Pancreas (tissue), 10 donors: Measurements from ENCODE around the gene SLC9C1. TPM values are rescaled to one million over a fixed set of nuclear protein-coding genes. Genes with fewer than 3 reads are reported as not detected.

Experiments
- ATAC-seq, 4 donors: fragments of 200-7000 bp; cut with Tn5 transposase; one replicate each; pipeline versions ENCODE4 v1.8.0 to v1.9.1; 2020; ENCODE audit warnings: mild to moderate bottlenecking in 4 of 4, moderate library complexity in 4 of 4
- DNase-seq, 6 donors: peaks; one replicate each; pipeline ENCODE4 v3.0.0-alpha.2; 2020
- FAIRE-seq: peaks from 2 replicates; lab custom pipeline; 2012; peaks lifted over from hg19 to GRCh38; lab: Jason Lieb, UNC
- H3K27ac ChIP-seq, 4 donors: fragments of 200-600 bp; sonication (generic); 1 replicate in 3 of 4; 2 replicates in 1 of 4; pipeline versions ENCODE4 v1.5.0 to v1.8.0; 2020
- H3K27me3 ChIP-seq, 4 donors: fragments of 200-600 bp; one replicate each; pipeline ENCODE4 v1.8.0; 2021
- H3K36me3 ChIP-seq, 3 donors: fragments of 200-600 bp; sonication (generic) in 1 of 3; one replicate each; pipeline versions ENCODE4 v1.5.0 to v1.8.0; 2020 to 2021
- H3K4me1 ChIP-seq, 3 donors: fragments of 200-600 bp; one replicate each; pipeline ENCODE4 v1.8.0; 2021
- H3K4me3 ChIP-seq, 4 donors: fragments of 200-600 bp; sonication (generic) in 2 of 4; one replicate each; pipeline versions ENCODE4 v1.5.0 to v1.8.0; 2020 to 2021
- H3K9me3 ChIP-seq, 4 donors: fragments of 200-600 bp; one replicate each; pipeline ENCODE4 v1.8.0; 2021
- WGBS, 2 donors: extraction: QIAGEN DNeasy Blood & Tissue Kit; methylation state at CpG; one replicate each; pipeline ENCODE4 v1.1.7; 2013; 5-methylcytosine and 5-hydroxymethylcytosine counted together
- intact Hi-C, 3 donors: fragments of 100-400 bp; cut with DNase I; formaldehyde crosslinking; loops; one replicate each; pipeline versions ENCODE4 v1.11.1 to v1.14.2; 2022
- polyA plus RNA-seq, 2 donors: library from polyadenylated mRNA; stranded (reverse); fragments of 200-250 nt; gene quantifications; one replicate each; pipeline ENCODE4 v1.2.3, GENCODE V29; 2013
- total RNA-seq, 6 donors: library from RNA; stranded (reverse); fragmentation: NEBNext Ultra II Directional in 4 of 6; extraction: Animal tissue kit (Norgen Biotek cat#: 25700) in 4 of 6; gene quantifications; one replicate each; pipeline versions ENCODE4 v1.2.1 to v1.2.4, GENCODE V29; 2021 to 2023
- TF ChIP-seq, protein P1 (sequence below), 4 donors: fragments of 200-600 bp; sonication (generic) in 3 of 4; IDR thresholded peaks; one replicate each; pipeline versions ENCODE4 v1.5.0 to v1.8.0; 2021; ENCODE audit warnings: antibody characterized with exemption in 4 of 4
- donor health status: healthy with polysubstance abuse.
- donor health status: DM: no; HTN: no; CAD: no; lungs with moderate emphysema.
- donor health status: DM: no; HTN: no; CAD: no.
- donor health status: control.
- donor health status: control.
- donor health status: Bipolar disorder and iron deficiency.
- donor health status: DM: yes; HTN: yes; CAD: no.
- donor health status: DM: no; HTN: no; CAD: no.
- donor health status: DM: no; HTN: no; CAD: no.
- donor health status: DM: yes; HTN: yes; CAD: no.

The SLC9C1 gene
- total and polyA plus RNA-seq, 8 donors: 0.07 to 0.66 TPM; not detected in 6

- TF ChIP-seq, protein P1, sequence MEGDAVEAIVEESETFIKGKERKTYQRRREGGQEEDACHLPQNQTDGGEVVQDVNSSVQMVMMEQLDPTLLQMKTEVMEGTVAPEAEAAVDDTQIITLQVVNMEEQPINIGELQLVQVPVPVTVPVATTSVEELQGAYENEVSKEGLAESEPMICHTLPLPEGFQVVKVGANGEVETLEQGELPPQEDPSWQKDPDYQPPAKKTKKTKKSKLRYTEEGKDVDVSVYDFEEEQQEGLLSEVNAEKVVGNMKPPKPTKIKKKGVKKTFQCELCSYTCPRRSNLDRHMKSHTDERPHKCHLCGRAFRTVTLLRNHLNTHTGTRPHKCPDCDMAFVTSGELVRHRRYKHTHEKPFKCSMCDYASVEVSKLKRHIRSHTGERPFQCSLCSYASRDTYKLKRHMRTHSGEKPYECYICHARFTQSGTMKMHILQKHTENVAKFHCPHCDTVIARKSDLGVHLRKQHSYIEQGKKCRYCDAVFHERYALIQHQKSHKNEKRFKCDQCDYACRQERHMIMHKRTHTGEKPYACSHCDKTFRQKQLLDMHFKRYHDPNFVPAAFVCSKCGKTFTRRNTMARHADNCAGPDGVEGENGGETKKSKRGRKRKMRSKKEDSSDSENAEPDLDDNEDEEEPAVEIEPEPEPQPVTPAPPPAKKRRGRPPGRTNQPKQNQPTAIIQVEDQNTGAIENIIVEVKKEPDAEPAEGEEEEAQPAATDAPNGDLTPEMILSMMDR (IDR thresholded peaks at IDR 0.05): no peak
- Histone ChIP-seq H3K36me3 (no peaks in the 10 kb centered on the region), H3K27me3 (no peaks in the 10 kb centered on the region), H3K4me1 (peaks cover 0 to 8% (median 6%) of the 10 kb centered on the region in 3 donors), H3K27ac (no peak overlapping the region), H3K9me3 (no peaks in the 10 kb centered on the region), H3K4me3 (no peak overlapping the region)
- ATAC-seq (no peak), DNase-seq (no peak), FAIRE-seq (no peak)
- 87 to 93% methylated on average over 1 of the region's 1 CpG for WGBS, 2 donors
- intact Hi-C loops: no loop called here
These were observed 26.7 kb upstream of the SLC9C1 start for GRCh38 chr3:112320691-112321090.

DNA sequence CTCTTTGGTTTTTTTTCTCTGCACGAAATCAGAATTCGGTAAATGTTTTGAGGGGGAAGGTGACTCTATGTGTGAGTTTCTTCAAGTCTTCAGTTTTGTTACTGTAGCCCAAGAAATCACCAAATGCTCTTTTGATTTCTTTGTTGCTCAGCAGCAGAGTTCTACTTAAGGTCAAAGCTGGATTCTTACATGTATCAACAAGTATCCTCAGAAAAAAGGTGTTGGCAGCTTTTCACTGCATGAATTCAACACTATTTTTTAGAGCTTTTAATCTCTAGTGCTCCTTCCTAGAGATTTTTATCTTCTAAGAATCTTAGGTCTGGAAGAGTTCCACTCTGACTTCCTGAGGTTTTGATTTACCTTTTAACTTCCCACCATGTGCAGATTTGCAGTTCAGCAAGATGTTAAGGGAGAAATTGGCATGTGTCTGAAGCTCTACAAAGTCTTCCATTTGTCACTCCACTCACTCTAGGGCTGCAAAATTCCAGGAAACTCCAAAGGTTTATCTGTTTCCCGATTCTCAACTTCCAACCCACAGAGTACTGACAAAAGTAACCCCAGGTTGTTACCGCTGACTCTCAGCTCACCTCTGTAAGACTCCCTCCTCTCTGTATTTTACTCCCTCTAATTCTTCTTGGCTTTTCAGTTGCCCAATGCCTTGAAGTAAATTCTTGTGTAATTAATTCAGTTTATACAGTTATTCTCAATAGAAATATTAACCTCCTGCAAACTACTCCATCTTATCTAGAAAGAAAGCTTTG is 25.7 kb upstream of the SLC9C1 start:
- DNase-seq (no peak), ATAC-seq (no peak), FAIRE-seq (no peak)
- Histone ChIP-seq H3K4me3 (no peak overlapping the region), H3K9me3 (no peaks in the 10 kb centered on the region), H3K27ac (no peak overlapping the region), H3K27me3 (no peaks in the 10 kb centered on the region), H3K36me3 (no peaks in the 10 kb centered on the region), H3K4me1 (peaks cover 0 to 8% (median 6%) of the 10 kb centered on the region in 3 donors)
- intact Hi-C loops: no loop called here
- 87 to 89% methylated on average over 4 of the region's 4 CpGs for WGBS, 2 donors
- TF ChIP-seq, protein P1 (IDR thresholded peaks at IDR 0.05): no peak

- DNase-seq (no peak), ATAC-seq (no peak), FAIRE-seq (no peak)
- Histone ChIP-seq H3K27ac (no peak overlapping the region), H3K4me1 (no peaks in the 10 kb centered on the region), H3K36me3 (no peaks in the 10 kb centered on the region), H3K27me3 (no peaks in the 10 kb centered on the region), H3K4me3 (no peak overlapping the region), H3K9me3 (no peaks in the 10 kb centered on the region)
- 53 to 97% methylated on average over 1 of the region's 1 CpG for WGBS, 2 donors
- intact Hi-C loops: no loop called here
- TF ChIP-seq, protein P1 (IDR thresholded peaks at IDR 0.05): no peak
These were observed 21.8 kb upstream of the SLC9C1 start for GRCh38 chr3:112315791-112316190.

- Histone ChIP-seq H3K27ac (no peak overlapping the region), H3K27me3 (no peaks in the 10 kb centered on the region), H3K4me3 (no peak overlapping the region), H3K4me1 (no peaks in the 10 kb centered on the region), H3K9me3 (no peaks in the 10 kb centered on the region), H3K36me3 (no peaks in the 10 kb centered on the region)
- TF ChIP-seq, protein P1 (IDR thresholded peaks at IDR 0.05): no peak
- no peak for DNase-seq
- no peak for FAIRE-seq
- intact Hi-C loops: no loop called here
- no peak for ATAC-seq
- WGBS, 2 donors: 72 to 76% methylated on average over 2 of the region's 2 CpGs
These were observed 20.6 kb upstream of the SLC9C1 start for GRCh38 chr3:112314649-112315048.
